ENCODE measurements around the gene ZBED2.

ZBED2 gene

DNA sequence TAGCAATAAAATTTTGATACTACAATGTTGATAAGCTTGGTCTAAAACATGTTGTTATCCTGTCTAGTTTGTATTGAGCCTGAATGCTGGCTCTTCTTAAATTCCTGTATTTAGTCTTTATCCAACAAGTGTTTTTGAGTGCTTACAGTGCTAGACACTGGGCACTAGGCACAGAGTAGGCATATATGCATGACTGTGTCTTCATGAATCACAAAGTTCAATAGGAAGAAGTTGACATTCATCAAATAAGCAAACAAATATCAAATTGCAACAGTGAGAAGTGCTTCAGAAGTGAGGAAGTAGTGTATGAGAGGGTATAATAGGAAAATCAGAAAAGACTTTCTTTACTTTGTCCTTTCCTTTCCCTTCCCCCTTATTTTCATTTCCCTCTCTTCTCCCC, 46.4 kb downstream of the ZBED2 start:
- no peaks in the 10 kb centered on the region for H3K9me3 Mint-ChIP-seq
- H3K27me3 Mint-ChIP-seq (ENCODE audit: low read depth, poor library complexity), result no peaks in the 10 kb centered on the region
- TF ChIP-seq CTCF (IDR thresholded peaks at IDR 0.05), result no peak
- H3K4me3 Mint-ChIP-seq, result no peak overlapping the region
- H3K27ac Mint-ChIP-seq, result no peak overlapping the region
- no peaks in the 10 kb centered on the region for H3K36me3 Mint-ChIP-seq (ENCODE audit: low read depth)
- no peaks in the 10 kb centered on the region for H3K4me1 Mint-ChIP-seq
- DNase-seq, result no peak

DNA sequence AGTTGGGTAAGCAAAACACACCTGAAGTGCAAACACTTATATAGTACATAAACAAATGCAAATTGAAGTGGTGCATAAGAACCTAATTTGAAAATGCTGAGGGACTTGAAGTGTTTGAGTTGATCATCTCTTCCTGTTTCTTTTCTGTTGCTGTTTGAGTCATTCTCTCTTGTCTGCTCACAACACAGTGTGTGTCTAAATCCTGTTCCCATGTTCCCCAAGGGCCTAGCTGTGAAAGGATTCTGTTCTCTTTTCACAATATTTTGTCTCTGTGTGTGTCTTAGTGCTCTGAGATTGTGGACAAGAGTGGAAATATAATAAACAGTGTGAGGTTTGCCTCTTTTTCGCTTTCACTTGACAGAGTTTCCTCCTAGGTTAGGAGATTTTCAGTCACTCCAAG, 47.1 kb downstream of the ZBED2 start:
- H3K27ac Mint-ChIP-seq, result no peak overlapping the region
- no peaks in the 10 kb centered on the region for H3K9me3 Mint-ChIP-seq
- H3K36me3 Mint-ChIP-seq (ENCODE audit: low read depth), result no peaks in the 10 kb centered on the region
- no peaks in the 10 kb centered on the region for H3K4me1 Mint-ChIP-seq
- no peak for TF ChIP-seq CTCF (IDR thresholded peaks at IDR 0.05)
- H3K4me3 Mint-ChIP-seq, result no peak overlapping the region
- DNase-seq, result no peak
- no peaks in the 10 kb centered on the region for H3K27me3 Mint-ChIP-seq (ENCODE audit: low read depth, poor library complexity)

DNA sequence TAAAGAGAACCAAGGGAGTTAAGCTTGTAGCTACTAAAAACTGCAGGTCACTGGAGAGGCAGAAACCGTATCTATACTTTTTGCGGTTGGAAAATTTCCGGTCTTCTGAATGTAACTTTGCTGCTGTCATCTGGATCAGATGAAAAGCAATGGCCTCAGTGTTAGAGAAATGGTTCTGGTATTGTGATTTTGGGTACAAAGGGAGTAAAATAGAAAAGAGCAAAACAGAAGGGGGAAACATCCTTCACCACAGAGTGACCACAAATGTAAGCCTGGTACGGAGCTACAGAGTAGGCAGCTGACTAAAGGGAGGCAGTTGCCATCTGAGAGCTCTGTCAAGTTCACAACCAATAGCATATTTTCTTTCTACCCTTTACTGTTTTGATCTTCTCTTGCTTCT, 47.5 kb downstream of the ZBED2 start:
- DNase-seq, result no peak
- no peaks in the 10 kb centered on the region for H3K27me3 Mint-ChIP-seq (ENCODE audit: low read depth, poor library complexity)
- no peak overlapping the region for H3K4me3 Mint-ChIP-seq
- no peak overlapping the region for H3K27ac Mint-ChIP-seq
- H3K36me3 Mint-ChIP-seq (ENCODE audit: low read depth), result no peaks in the 10 kb centered on the region
- no peaks in the 10 kb centered on the region for H3K9me3 Mint-ChIP-seq
- no peak for TF ChIP-seq CTCF (IDR thresholded peaks at IDR 0.05)
- no peaks in the 10 kb centered on the region for H3K4me1 Mint-ChIP-seq

DNA sequence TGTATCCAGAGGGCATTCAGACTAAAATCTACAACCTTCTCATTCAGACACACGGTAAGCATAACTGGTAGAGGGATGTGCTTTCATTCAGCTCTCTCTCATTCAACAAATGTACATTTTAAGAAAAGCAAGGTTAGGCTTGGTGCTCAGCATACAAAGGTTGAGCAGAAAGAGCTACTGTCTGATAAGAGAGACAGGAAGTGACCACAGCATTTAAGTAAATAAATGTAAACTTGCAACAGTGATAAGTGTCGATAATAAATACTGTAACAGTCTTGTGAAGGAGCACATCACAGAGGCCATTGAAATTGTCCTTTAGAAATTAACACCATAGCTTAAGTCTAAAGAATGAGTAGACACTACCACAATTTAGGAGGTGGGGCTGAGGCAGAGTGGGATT, 49.8 kb downstream of the ZBED2 start:
- Mint-ChIP-seq H3K27ac (no peak overlapping the region), H3K36me3 (ENCODE audit: low read depth) (no peaks in the 10 kb centered on the region), H3K27me3 (ENCODE audit: low read depth, poor library complexity) (no peaks in the 10 kb centered on the region), H3K4me3 (no peak overlapping the region), H3K9me3 (no peaks in the 10 kb centered on the region), H3K4me1 (no peaks in the 10 kb centered on the region)
- TF ChIP-seq CTCF (IDR thresholded peaks at IDR 0.05), result no peak
- no peak for DNase-seq
